NT2/D1 (cell line): ENCODE results near the gene MAGEA4.
"Not testable (repeated sequence)": the region's sequence is repeated elsewhere in the genome, so short reads cannot be mapped to it uniquely, and the experiment has no call there.

Experiments used
- DNase-seq: peaks from one replicate; pipeline ENCODE4 v3.0.0-alpha.2; 2011; ENCODE audit warnings: low read depth, low spot score
- H3K27me3 ChIP-seq: 2 replicates; pipeline ENCODE4 v1.6.0; 2011; ENCODE audit warnings: mild to moderate bottlenecking; ENCODE audit not compliant: insufficient read length, insufficient read depth
- H3K36me3 ChIP-seq: 2 replicates; pipeline ENCODE4 v1.6.1; 2011; ENCODE audit warnings: mild to moderate bottlenecking, low read length, mixed read lengths; ENCODE audit not compliant: insufficient read depth, insufficient read length
- H3K4me1 ChIP-seq: 2 replicates; pipeline ENCODE4 v1.5.1; 2011; ENCODE audit not compliant: insufficient read depth, insufficient read length
- H3K4me3 ChIP-seq: 2 replicates; pipeline ENCODE4 v1.5.1; 2011; ENCODE audit warnings: low read depth; ENCODE audit not compliant: insufficient read length
- H3K9ac ChIP-seq: 2 replicates; pipeline ENCODE4 v1.6.0; 2011; ENCODE audit warnings: low read depth; ENCODE audit not compliant: insufficient read length
- H3K9me3 ChIP-seq: 2 replicates; pipeline ENCODE4 v1.5.1; 2011; ENCODE audit warnings: mild to moderate bottlenecking, low read length; ENCODE audit not compliant: insufficient read depth
- SUZ12 ChIP-seq: IDR thresholded peaks from 2 replicates; pipeline ENCODE4 v1.6.1; 2011; ENCODE audit not compliant: insufficient read length, insufficient read depth; ENCODE audit errors: extremely low read depth
- YY1 ChIP-seq: IDR thresholded peaks from 2 replicates; pipeline ENCODE4 v1.6.1; 2011; ENCODE audit not compliant: insufficient read length, insufficient read depth
- ZNF274 ChIP-seq: IDR thresholded peaks from 2 replicates; pipeline ENCODE4 v1.6.1; 2011; ENCODE audit warnings: mild to moderate bottlenecking, low read depth, low read length

Gene MAGEA4

DNA sequence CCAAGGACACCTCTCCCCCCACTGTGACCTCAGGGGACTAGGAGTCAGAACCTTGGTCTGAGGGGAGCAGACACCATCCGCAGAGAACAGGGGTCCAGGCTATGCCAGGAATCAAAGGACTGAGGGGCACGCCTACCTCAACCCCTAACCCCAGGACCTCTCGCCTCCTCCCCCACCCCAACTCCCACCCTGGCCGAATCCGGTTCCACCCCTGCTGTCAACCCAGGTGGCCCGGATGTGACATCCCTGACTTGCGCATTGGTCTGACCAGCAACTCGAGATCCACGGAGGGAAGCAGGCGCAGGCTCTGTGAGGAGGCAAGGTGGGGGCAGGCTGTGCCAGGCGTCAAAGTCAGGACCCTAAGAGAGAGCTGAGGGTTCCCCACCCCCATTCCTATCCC, 468 bp upstream of the MAGEA4 start:
- Histone ChIP-seq H3K4me1 (no peaks in the 10 kb centered on the region), H3K9me3 (no peaks in the 10 kb centered on the region), H3K36me3 (no peaks in the 10 kb centered on the region), H3K9ac (no peak overlapping the region), H3K27me3 (no peaks in the 10 kb centered on the region), H3K4me3 (no peak overlapping the region)
- no peak for TF ChIP-seq YY1
- TF ChIP-seq SUZ12: no peak
- no peak for TF ChIP-seq ZNF274
- no peak for DNase-seq

GRCh38 chrX:151918736-151919135, 6.0 kb downstream of the MAGEA4 start:
- H3K9ac ChIP-seq, H3K4me3 ChIP-seq, H3K9me3 ChIP-seq, DNase-seq, H3K36me3 ChIP-seq, H3K4me1 ChIP-seq, H3K27me3 ChIP-seq: not testable (repeated sequence)

GRCh38 chrX:151919610-151920009, 6.9 kb downstream of the MAGEA4 start:
- no peaks in the 10 kb centered on the region for H3K27me3 ChIP-seq
- no peak for DNase-seq
- H3K9me3 ChIP-seq: no peaks in the 10 kb centered on the region
- H3K4me3 ChIP-seq: no peak overlapping the region
- no peak overlapping the region for H3K9ac ChIP-seq
- no peaks in the 10 kb centered on the region for H3K36me3 ChIP-seq
- no peaks in the 10 kb centered on the region for H3K4me1 ChIP-seq
- TF ChIP-seq ZNF274 (no peak), SUZ12 (no peak), YY1 (no peak)

- TF ChIP-seq YY1 (no peak), SUZ12 (no peak), ZNF274 (no peak)
- no peak overlapping the region for H3K9ac ChIP-seq
- no peaks in the 10 kb centered on the region for H3K36me3 ChIP-seq
- DNase-seq: no peak
- H3K9me3 ChIP-seq: no peaks in the 10 kb centered on the region
- no peaks in the 10 kb centered on the region for H3K27me3 ChIP-seq
- no peak overlapping the region for H3K4me3 ChIP-seq
- no peaks in the 10 kb centered on the region for H3K4me1 ChIP-seq
Observed at GRCh38 chrX:151920101-151920500, 7.4 kb downstream of the MAGEA4 start.

- H3K4me1 ChIP-seq: no peaks in the 10 kb centered on the region
- H3K27me3 ChIP-seq: no peaks in the 10 kb centered on the region
- no peaks in the 10 kb centered on the region for H3K36me3 ChIP-seq
- H3K9ac ChIP-seq: no peak overlapping the region
- H3K9me3 ChIP-seq: no peaks in the 10 kb centered on the region
- DNase-seq: no peak
- TF ChIP-seq ZNF274 (no peak), SUZ12 (no peak), YY1 (no peak)
- H3K4me3 ChIP-seq: no peak overlapping the region
Observed at GRCh38 chrX:151920530-151920929, 7.8 kb downstream of the MAGEA4 start.

- Histone ChIP-seq H3K4me1 (no peaks in the 10 kb centered on the region), H3K9me3 (no peaks in the 10 kb centered on the region), H3K9ac (no peak overlapping the region), H3K36me3 (no peaks in the 10 kb centered on the region), H3K27me3 (no peaks in the 10 kb centered on the region), H3K4me3 (no peak overlapping the region)
- TF ChIP-seq ZNF274: no peak
- TF ChIP-seq YY1: no peak
- no peak for TF ChIP-seq SUZ12
- no peak for DNase-seq
Observed at GRCh38 chrX:151921292-151921691, 8.6 kb downstream of the MAGEA4 start.

DNA sequence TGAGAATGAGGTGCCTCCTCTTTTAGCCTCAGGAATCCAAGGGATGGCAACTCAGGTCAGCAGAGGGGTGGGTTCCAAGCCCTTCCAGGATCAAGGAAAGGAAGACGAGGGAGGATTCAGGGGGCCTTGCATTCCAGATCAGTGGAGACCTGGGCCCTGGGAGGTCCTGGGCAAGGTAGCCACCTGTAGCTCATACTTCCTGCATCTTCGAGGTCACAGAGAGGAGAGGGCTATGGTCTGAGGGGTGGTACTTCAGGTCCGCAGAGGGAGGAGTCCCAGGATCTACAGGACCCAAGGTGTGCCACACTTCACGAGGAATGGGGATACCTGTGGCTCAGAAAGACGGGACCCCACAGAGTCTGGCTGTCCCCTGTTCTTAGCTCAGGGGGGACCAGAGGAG, 9.2 kb downstream of the MAGEA4 start:
- no peaks in the 10 kb centered on the region for H3K36me3 ChIP-seq
- H3K9me3 ChIP-seq: no peaks in the 10 kb centered on the region
- no peaks in the 10 kb centered on the region for H3K4me1 ChIP-seq
- H3K4me3 ChIP-seq: no peak overlapping the region
- no peaks in the 10 kb centered on the region for H3K27me3 ChIP-seq
- H3K9ac ChIP-seq: no peak overlapping the region
- no peak for DNase-seq
- TF ChIP-seq SUZ12: no peak
- no peak for TF ChIP-seq YY1
- TF ChIP-seq ZNF274: no peak

DNA sequence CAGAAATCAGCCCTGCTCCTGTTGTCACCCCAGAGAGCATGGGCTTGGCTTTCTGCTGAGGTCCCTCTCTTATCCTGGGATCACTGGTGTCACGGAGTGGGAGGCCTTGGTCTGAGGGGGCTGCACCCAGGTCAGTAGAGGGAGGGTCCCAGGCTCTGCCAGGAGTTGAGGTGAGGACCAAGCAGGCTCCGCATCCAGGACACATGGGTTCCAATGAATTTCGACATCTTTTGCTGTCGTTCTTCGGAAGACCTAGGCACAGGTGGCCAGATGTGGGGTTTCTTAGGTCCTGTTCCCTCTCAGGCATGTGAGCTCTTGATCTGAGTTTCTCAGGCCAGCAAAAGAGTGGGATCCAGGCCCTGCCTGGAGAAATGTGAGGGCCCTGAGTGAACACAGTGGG, 10.0 kb downstream of the MAGEA4 start:
- Histone ChIP-seq H3K4me1 (no peaks in the 10 kb centered on the region), H3K36me3 (no peaks in the 10 kb centered on the region), H3K9ac (no peak overlapping the region), H3K4me3 (no peak overlapping the region), H3K27me3 (no peaks in the 10 kb centered on the region), H3K9me3 (no peaks in the 10 kb centered on the region)
- no peak for DNase-seq
- TF ChIP-seq YY1 (no peak), SUZ12 (no peak), ZNF274 (no peak)
